GM19328 (cell line): Measurements from ENCODE around the gene TMEM231.

Experiments
- ATAC-seq: cut with Tn5 transposase; IDR thresholded peaks from one replicate; pipeline ENCODE4 v1.9.1; 2021; ENCODE audit warnings: mild to moderate bottlenecking, moderate library complexity; ENCODE audit not compliant: unreplicated experiment

The TMEM231 gene

DNA sequence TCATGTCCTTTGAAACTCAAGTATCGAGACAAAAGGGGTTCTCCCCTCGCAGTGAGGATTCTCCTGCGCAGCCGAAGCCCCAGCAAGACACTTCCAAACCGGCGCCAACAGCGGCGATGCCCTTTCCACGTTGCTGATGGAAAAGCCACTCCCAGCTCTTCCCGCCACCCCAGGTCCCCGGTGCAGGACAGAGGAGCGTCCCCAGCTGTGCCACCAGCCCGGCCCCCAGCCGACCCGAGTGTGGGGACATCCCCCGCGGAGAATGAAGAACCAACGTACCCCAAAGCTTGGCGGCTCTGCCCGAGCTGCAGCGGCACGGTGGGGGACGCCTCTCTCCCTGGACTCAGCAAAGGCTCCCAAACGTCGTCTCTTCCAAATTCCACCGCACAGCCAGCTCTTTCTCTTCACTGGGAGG, 61.4 kb downstream of the TMEM231 start:
- ATAC-seq = no peak

DNA sequence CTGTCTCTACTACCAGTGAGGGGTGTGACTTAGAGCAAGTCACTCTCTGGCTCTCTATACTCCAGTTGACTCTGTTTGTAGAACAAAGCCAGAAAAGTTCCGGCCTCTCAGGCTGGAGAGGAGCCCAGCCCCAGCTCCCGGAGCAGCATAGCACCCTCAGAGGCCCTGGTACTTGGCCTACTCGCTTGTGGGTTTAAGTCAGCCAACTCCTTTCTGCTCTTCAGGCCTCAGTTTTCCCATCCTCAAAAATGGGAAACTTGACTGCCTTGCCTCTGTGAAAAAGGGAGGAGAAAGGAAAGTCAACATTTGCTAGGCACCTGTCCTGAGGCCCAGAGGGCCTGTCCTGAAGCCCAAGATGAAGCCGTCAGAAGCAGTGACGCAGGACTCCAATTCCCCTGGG, 61.9 kb downstream of the TMEM231 start:
- no peak for ATAC-seq

DNA sequence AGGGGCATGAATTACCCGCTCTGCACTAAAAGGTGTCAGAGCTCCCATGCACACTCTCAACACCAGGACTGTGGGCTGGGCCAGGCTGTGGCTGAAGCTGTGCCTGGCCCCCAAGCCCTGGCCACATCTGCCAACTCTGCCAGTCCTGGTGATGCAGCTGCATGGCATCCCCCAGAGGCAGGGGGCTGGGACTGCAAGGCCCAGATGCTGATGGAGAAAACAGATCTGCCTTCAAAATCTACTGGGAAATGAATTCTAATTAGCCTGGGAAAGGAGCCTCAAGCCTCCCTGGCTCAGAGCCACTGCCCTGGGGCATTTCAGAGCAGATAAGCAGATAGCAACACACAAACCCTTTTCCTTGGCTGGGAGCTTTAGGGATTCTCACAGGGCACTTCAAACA, 64.2 kb downstream of the TMEM231 start:
- no peak for ATAC-seq

GRCh38 chr16:75488322-75488721, 67.7 kb downstream of the TMEM231 start:
- no peak for ATAC-seq
